NT2/D1 (cell line): ENCODE results near the gene MT1X.

Source experiments
- YY1 ChIP-seq: IDR thresholded peaks from 2 replicates; pipeline ENCODE4 v1.6.1; 2011; ENCODE audit not compliant: insufficient read length, insufficient read depth
- ZNF274 ChIP-seq: IDR thresholded peaks from 2 replicates; pipeline ENCODE4 v1.6.1; 2011; ENCODE audit warnings: mild to moderate bottlenecking, low read depth, low read length

GRCh38 chr16:56713794-56714193 is 31.5 kb downstream of the MT1X start:
- TF ChIP-seq YY1: no peak
- TF ChIP-seq ZNF274: no peak
